Stimulated activated CD4-positive, alpha-beta T cell treated with anti-CD3 and anti-CD28 coated beads, Interleukin-1b, Interleukin-23, amount 100 ng/mL, for 24 hours (primary cell): ENCODE measurements around the gene ASMTL.

Experiments used
- DNase-seq, 4 experiments: peaks; one replicate each; pipeline ENCODE4 v3.0.0-alpha.2; 2020; ENCODE audit warnings: low read depth in 4 of 4, low spot score in 1 of 4

The ASMTL gene

DNA sequence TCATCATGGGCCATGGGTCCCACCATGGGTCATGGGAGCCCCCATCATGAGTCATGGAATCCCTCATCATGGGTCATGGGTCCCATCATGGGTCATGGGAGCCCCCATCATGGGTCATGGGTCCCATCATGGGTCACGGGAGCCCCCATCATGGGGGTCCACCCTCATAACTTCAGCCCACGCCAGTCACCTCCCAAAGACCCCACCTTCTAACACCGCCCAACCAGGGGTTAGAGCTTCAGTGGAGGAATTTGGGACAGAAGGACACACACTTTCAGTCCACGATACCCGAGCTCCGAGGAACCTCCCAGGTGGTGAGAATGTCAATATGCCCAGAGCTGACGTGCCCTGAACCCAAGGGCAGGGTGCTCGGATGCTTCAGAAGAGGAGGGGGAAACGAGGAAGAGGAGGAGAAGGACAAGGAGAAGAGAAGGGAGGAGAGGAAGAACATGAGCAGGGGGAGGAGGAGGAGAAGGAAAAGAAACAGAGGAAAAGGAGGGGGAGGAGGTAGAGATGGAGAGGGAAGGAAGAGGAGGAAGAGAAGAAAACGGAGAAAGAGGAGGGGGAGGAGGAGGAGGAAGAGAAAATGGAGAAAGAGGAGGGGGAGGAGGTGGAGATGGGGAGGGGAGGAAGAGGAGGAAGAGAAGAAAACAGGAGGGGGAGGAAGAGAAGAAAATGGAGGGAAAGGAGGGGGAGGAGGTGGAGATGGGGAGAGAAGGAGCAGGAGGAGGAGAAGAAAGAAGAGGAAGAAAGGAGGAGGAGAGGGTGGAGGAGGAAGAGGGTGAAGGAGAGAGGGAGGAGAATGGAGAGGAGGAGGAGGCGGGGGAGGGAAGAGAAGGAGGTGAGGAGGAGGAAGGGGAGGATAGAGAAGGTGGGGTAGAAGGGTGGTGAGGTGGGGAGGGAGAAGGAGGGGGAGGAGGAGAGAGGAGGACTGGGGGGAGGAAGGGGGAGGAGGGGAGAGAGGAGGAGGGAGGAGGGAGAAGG, 98.4 kb downstream of the ASMTL start:
- no peak for DNase-seq
